ENCODE data around the gene ATRX.

Gene ATRX

GRCh38 chrX:77698242-77698641, 87.8 kb downstream of the ATRX start:
- Histone ChIP-seq H3K79me2 (ENCODE audit: insufficient read depth, low read length) (peaks cover 24% of the 10 kb centered on the region; the same call in 1 of the 2 replicates), H3K9me3 (ENCODE audit: insufficient read depth, low read depth, low read length) (no peaks in the 10 kb centered on the region), H3K9me2 (replicated peaks; ENCODE audit: low read depth, low read length) (no peaks in the 10 kb centered on the region), H3F3A (ENCODE audit: low read depth) (no peaks in the 10 kb centered on the region), H3K9ac (ENCODE audit: low read depth, low read length, poor library complexity, severe bottlenecking) (no peak overlapping the region), H4K20me1 (ENCODE audit: insufficient read depth, low read length, poor library complexity, severe bottlenecking) (peaks cover 4% of the 10 kb centered on the region), H3K36me3 (ENCODE audit: insufficient read depth, low read length) (peaks cover 53% of the 10 kb centered on the region; the same call in 1 of the 2 replicates), H2AFZ (ENCODE audit: low read length) (no peak overlapping the region), H3K4me3 (ENCODE audit: low read length, poor library complexity, severe bottlenecking) (no peak overlapping the region), H3K4me1 (ENCODE audit: insufficient read depth, low read length, poor library complexity, severe bottlenecking) (no peaks in the 10 kb centered on the region), H3K4me2 (ENCODE audit: low read depth, low read length, poor library complexity, severe bottlenecking) (no peak overlapping the region), H3K27me3 (ENCODE audit: insufficient read depth, low read length, poor library complexity, severe bottlenecking) (no peaks in the 10 kb centered on the region)
- TF ChIP-seq EZH2phosphoT487 (IDR thresholded peaks at IDR 0.05; ENCODE audit: borderline replicate concordance), result no peak
- TF ChIP-seq CTCF (conservative IDR thresholded peaks at IDR 0.05; ENCODE audit: low read length), result no peak

- Histone ChIP-seq H2AFZ (ENCODE audit: low read length) (no peak overlapping the region), H3K9ac (ENCODE audit: low read depth, low read length, poor library complexity, severe bottlenecking) (no peak overlapping the region), H3K4me3 (ENCODE audit: low read length, poor library complexity, severe bottlenecking) (no peak overlapping the region), H3K9me2 (replicated peaks; ENCODE audit: low read depth, low read length) (no peaks in the 10 kb centered on the region), H3K4me2 (ENCODE audit: low read depth, low read length, poor library complexity, severe bottlenecking) (no peak overlapping the region), H3K9me3 (ENCODE audit: insufficient read depth, low read depth, low read length) (no peaks in the 10 kb centered on the region), H3K79me2 (ENCODE audit: insufficient read depth, low read length) (peaks cover 6% of the 10 kb centered on the region; the same call in 1 of the 2 replicates), H3K27me3 (ENCODE audit: insufficient read depth, low read length, poor library complexity, severe bottlenecking) (no peaks in the 10 kb centered on the region), H3F3A (ENCODE audit: low read depth) (no peaks in the 10 kb centered on the region), H3K4me1 (ENCODE audit: insufficient read depth, low read length, poor library complexity, severe bottlenecking) (no peaks in the 10 kb centered on the region), H4K20me1 (ENCODE audit: insufficient read depth, low read length, poor library complexity, severe bottlenecking) (no peaks in the 10 kb centered on the region), H3K36me3 (ENCODE audit: insufficient read depth, low read length) (peaks cover 61% of the 10 kb centered on the region; the same call in 1 of the 2 replicates)
- TF ChIP-seq EZH2phosphoT487 (IDR thresholded peaks at IDR 0.05; ENCODE audit: borderline replicate concordance) (no peak), CTCF (conservative IDR thresholded peaks at IDR 0.05; ENCODE audit: low read length) (no peak)
Measured at GRCh38 chrX:77694491-77694890, 91.5 kb downstream of the ATRX start.

- no peak for TF ChIP-seq CTCF (conservative IDR thresholded peaks at IDR 0.05; ENCODE audit: low read length)
- TF ChIP-seq EZH2phosphoT487 (IDR thresholded peaks at IDR 0.05; ENCODE audit: borderline replicate concordance), result no peak
- Histone ChIP-seq H3K4me3 (ENCODE audit: low read length, poor library complexity, severe bottlenecking) (no peak overlapping the region), H3K36me3 (ENCODE audit: insufficient read depth, low read length) (peaks cover 66% of the 10 kb centered on the region; the same call in 1 of the 2 replicates), H3F3A (ENCODE audit: low read depth) (no peaks in the 10 kb centered on the region), H2AFZ (ENCODE audit: low read length) (no peak overlapping the region), H3K9me2 (replicated peaks; ENCODE audit: low read depth, low read length) (no peaks in the 10 kb centered on the region), H3K9me3 (ENCODE audit: insufficient read depth, low read depth, low read length) (no peaks in the 10 kb centered on the region), H3K4me2 (ENCODE audit: low read depth, low read length, poor library complexity, severe bottlenecking) (no peak overlapping the region), H4K20me1 (ENCODE audit: insufficient read depth, low read length, poor library complexity, severe bottlenecking) (no peaks in the 10 kb centered on the region), H3K9ac (ENCODE audit: low read depth, low read length, poor library complexity, severe bottlenecking) (no peak overlapping the region), H3K79me2 (ENCODE audit: insufficient read depth, low read length) (no peaks in the 10 kb centered on the region), H3K27me3 (ENCODE audit: insufficient read depth, low read length, poor library complexity, severe bottlenecking) (no peaks in the 10 kb centered on the region), H3K4me1 (ENCODE audit: insufficient read depth, low read length, poor library complexity, severe bottlenecking) (no peaks in the 10 kb centered on the region)
Measured at GRCh38 chrX:77693594-77693993, 92.4 kb downstream of the ATRX start.

Data from Loucy (cell line).